Measurements from ENCODE around the gene BCAR1.
"Not testable (repeated sequence)": the region's sequence is repeated elsewhere in the genome, so short reads cannot be mapped to it uniquely, and the experiment has no call there.

The BCAR1 gene

DNA sequence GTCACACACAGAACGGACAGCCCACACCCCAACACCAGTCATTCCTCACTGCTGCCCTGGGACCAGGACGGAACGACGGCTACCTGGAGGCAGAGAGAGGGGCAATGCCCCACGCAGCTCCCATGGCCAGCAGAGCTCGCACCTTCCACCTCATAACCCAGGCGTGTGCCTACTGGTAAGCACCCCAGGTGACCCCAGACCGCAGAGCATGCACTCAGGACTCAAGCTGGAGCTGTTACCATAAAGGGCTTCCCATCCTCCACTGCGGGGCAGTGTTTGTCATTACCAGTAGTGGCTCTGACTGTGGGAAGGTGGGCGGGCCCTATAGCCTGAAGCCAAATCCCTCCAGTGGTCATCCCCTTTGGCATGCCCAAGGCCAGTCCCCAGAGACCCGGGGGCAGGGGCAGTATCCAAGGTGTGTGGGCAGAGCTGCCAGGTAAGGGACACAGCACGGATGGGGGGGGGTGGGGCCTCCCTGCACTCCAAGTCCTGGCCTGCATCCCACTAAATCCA, 4.7 kb upstream of the BCAR1 start:
- no peak for DNase-seq (ENCODE audit: low read depth in 2 of 2)

DNA sequence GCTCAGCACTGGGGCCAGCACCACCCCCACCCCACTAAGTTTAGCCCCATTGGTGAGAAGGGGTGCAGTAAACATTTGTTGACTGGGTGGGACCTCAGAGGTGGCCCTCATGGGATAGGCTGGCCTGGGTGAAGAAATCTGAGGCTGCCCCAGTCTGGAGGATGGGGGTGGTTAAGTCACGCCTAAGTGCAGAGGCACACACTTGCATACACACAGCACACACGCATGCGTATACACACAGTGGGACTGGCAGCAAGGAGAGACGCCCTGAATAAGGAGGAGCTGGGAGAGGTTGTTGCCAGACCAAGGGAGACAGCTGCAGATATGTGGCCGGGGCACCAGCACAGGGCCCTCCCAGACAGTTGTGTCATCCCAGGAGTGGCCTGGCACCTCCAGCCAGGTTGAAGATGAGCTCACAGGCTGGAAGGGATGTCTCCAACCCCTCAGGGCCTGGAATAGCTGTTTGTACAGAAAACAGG, 3.0 kb upstream of the BCAR1 start:
- no peak for DNase-seq (ENCODE audit: low read depth in 2 of 2)

DNA sequence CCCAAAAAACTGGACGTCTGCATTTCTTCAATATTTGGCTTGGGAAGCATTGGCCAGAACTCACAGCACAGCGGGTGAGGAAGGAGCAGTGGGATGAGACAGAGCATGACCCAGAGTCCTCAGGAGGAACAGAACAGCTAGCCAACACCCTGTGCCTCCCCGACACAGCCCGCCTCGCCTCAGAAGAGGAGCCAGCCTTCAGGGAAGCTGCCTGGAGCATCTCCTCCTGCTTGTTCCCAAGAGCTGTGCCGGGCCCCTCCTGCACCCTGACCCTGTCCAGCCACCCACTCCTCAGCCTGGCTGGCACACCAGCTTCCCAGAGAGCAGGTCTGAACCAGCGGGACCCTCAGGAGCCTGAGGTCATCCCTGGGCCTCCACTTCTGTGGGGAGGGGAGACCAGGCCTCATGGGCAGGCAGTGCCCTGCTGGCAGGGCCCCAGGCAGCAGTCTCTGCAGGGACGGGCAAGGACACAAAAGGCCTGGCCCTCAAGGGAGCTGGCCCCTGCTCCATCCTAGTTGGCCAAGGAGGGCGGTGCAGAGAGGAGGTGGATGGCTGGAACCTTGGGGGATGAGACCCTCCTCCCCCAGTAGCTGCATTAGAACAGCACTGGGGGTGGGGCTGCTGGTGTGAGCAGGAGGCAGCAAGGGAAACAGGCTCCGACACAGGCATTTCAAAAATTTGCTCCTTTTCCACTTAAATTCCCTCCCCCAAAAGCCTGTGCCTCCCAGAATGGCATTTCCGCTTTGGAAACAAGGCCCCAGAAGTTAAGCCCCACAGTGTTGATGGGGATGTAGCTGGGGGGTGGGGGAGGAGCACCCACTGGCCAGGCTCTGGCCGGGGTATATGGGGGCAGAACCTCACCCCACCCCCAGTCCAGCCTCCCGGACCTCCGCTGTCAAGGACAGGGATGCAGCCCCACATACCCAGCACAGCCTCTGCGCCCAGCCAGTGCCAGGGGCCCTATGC, 1.8 kb upstream of the BCAR1 start:
- no peak for DNase-seq (ENCODE audit: low read depth in 2 of 2)

DNA sequence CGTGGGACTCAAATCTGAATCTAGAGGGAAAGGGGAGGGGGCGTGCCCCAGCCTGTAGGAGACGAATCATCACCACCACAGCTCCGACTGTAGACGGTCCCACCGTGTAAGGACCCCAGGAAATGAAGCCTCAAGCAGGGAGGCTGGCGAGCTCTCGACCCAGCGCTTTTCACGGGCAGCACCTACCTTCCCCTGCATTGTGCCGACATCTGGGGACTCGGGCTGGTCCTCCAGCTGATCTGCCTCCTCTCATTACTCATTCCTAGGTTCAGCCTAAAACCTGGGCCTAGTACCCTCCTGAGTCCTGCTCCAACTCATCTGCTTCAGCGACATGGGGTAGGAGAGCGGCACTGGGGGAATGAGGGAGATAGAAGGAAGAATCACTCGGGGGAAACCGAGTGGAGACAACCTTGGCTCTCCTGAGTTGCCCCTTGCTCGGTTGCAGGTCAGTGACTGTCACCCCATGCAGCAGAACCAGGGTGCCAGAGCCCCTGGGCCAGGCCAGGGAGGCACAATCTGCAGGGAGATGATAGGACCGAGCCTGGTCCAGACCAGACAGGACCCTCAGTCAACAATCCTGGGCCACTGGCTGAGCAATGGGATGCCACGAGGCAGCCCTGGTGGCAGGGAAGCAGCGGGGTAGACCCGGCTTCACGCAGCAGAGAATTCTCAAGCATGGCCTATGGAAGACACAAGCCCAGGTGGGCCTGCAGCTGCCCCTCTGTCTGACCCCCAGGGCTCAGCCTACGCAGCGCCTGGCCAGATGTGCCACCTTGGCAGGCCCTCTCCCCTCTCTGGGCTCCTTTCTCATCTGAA, 833 bp upstream of the BCAR1 start:
- DNase-seq (ENCODE audit: low read depth in 2 of 2), result no peak

DNA sequence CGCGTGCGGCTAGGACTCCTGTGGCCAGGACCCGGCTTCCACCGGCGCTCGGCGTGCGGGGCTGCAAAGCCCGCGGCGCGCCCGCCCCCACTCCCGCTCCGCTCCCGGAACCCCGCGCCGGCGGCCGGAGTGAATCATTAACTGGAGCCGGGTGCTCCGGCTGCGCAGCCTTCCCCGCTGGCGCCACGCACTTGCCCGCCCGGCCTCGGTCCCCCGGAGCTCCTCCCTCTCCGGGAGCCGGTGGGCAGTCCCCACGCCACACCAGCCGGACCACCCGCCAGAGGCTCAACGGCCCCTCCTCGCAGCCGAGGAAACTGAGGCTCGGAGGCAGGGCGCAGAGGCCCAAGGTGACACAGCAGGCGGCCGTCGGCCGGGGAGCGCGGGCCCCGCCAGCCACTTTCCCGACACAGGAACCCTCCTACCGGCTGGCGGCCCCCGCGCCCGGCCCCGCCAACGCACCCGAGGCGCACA, 580 bp downstream of the BCAR1 start:
- no peak for DNase-seq (ENCODE audit: low read depth in 2 of 2)

DNA sequence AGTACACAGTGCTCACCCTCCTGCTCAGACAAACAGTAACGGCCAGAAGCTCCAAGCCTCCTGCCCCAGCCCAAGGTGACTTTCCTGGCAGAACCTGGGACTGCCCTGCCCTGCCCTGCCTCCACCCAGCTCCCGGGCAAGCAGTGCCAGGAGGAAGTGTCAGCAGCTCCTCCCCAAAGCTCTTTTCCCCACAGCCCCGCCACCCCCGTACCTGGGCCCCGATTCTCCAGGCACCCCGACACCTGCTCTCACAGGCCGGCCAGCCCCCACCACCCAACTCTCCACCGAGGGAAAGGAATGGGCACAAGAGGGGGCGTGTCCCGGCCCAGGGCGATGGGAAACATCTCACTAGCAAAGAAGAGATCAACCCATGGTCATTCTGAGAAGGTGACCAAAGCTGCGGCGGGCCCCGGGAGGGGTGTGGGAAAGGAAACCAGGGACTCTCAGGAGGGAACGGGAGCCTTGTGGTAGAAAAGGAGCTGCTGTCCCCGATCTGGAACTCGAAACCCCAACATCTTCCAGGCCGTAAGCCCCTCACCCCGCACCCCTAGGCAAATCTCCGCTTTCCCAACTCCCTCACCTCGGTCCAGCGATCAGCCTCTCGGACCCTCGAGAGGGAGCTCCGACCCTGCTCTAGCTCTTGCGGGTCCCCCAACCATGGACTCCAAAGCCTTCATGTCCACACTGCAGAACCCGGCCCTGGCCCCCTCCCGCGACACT, 1.2 kb downstream of the BCAR1 start:
- DNase-seq (ENCODE audit: low read depth in 2 of 2), result no peak

DNA sequence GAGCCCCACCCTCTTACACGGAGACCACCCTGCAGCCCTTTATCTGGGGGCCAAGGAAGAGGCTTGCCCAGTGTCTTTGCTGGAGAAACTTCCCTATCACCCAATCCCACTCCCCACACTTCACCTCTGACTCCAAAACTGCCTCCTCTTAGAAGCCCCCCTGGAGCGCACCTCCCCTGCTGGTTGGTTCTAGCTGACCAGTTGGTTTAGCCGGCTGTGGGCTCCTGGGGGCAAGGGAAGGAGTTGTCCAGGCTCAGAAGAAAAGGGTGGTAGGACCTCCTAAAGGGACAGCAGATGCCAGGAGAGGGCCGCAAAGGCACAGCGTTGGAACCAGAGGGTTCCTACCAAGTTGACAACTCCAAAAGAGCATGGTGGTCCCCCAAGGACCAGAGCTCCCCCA, 2.0 kb downstream of the BCAR1 start:
- no peak for DNase-seq (ENCODE audit: low read depth in 2 of 2)

DNA sequence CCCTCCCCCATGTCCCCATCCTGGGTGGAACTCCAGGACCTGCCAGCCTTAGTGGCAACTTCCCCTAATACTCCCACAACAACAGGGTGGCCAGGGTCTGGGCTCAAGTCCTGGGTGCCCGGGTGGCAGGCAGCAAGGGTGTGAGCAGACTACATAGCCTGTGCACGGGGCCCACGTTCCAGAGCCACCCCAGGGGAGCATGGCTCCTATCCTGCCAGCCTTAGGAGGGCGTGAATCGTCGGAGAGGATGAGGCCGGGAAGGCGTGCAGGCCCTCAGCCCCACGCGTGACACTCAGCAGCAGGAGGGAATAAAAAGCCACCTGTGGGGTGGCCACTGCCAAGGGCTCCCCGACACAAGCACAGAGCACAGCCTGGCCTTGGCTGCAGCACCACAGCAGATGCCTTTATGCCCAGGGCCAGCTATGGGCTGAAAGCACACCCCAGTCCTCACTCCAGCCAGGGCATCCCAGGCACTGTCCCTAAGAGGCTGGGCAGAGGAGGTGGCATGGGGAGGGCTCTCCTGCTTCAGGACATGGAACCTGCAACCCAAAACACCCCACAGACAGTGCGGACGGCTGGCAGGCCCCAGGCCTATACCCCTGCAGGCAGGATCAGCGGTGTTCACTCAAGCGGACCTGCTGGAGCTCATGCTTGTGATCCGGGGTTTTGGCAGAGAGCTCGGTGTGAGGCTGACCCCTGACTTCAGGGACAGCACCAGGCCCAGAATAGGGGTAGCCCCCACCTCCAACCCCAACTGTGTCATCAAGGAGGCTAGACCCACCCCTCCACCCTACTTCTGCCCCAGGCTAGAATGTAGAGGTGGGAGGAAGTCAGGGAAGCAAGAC, 2.7 kb downstream of the BCAR1 start:
- no peak for DNase-seq (ENCODE audit: low read depth in 2 of 2)

DNA sequence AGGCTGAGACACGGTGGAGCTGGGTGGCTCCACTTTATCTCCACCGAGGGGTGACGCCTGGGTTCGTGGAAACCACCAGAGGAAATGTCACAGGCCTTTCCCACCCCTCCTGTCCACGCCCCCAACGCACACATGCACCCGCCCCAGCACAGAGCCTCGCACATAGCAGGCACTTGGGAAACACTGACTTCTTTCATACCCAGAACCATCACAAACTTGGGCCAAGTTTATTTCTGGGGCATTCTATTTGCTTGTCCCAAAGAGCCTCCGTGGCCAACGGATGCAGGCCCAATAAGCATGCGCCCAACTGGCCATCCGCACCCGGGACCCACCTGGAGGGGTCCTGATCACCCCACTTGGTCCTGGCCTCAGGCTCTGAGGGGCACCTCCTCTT, 3.3 kb downstream of the BCAR1 start:
- no peak for DNase-seq (ENCODE audit: low read depth in 2 of 2)

DNA sequence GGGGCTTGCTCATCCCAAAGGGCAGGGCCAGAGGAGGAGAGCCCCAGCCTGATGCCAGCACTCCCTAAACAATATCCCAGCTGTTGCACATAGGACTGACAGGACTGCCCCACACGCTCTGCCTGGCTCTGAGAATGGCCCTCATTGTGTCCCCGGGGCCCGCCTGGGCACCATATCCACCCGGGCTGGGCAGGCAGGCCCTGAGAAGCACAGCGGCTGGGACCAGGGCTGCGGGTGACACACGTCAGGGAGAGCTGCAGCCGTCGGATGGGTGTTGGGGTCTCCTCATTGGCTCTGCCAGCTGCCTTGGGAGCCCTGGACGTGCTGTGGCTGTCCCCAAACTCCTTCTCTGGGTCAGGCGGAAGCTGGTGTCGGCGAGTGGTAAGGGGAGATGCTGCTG, 4.2 kb downstream of the BCAR1 start:
- no peak for DNase-seq (ENCODE audit: low read depth in 2 of 2)

DNA sequence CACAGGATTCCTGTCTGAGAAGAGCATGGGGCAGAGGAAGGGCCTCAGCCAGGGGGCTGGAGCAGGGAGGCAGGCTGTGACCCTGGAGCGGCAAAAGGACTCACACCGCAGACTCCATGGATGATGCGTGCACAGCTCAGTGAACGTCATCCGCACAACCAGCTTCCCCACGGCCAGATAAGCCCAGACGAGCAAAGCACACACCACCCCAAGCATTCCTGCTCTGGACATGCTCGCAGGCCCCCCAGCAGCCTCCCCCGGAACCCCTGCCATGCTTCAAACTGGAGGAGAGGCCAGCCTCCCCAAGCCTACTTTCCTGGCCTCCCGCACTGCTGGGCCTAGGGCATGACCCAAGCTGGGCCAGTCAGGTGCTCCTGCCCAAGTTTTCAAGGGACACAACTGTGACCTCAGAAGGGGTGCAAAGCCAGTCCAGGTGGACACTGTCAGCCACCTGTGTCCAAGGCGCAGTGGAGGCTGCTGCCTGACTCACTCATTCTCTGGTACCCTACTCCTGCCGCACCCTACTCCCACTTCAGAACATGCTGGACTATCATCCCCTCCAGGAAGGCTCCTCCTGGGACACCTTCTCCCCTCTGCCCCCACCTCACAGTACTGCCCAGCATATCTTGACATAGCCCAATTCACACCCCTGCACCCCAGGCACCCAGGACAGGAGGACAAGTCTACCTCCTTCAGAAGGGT, 4.8 kb downstream of the BCAR1 start:
- no peak for DNase-seq (ENCODE audit: low read depth in 2 of 2)

DNA sequence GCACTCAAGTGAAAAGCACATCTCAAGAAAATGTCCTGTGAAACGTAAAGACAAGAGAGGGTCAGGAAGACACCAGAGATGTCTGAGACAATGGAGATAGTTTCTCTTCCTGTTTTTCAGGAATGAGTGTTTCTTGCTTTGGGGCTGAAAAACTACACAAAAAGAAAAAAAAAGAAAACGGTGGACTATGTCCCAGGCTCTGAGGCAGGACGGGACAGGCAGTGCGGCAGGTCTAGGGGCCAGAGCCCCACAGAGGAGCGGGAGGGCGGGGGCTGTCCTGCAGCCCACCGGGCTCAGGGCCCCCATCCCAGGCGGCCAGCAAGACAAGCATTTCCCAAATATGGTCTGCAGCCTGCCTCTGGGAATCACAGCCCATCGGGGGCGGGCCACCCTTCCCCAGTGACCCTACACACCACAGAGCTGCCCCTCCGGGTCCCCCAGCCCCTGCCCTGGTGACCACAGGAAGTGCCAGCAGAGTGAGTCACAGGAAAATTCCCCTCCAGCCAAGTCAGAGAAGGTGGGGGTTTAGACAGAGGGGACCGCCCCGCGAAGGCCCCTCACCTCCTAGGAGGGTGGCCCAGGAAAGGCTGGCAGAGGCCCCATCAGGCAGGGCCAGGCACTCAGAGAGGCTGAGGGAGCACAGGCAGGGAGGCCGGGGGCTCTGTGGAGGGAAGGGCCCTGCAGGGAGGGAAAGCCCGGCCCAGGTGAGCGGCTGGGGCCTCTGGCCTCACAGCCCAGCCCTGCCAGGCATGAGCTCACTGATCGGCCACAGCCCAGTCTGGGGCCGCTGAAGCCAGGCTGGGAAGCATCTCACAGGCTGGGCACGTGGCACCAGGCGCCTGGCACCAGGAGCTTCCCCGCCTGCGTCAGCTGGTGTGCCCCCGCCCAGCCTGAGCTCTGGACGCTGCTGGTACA, 6.3 kb downstream of the BCAR1 start:
- DNase-seq (ENCODE audit: low read depth in 2 of 2), result no peak

DNA sequence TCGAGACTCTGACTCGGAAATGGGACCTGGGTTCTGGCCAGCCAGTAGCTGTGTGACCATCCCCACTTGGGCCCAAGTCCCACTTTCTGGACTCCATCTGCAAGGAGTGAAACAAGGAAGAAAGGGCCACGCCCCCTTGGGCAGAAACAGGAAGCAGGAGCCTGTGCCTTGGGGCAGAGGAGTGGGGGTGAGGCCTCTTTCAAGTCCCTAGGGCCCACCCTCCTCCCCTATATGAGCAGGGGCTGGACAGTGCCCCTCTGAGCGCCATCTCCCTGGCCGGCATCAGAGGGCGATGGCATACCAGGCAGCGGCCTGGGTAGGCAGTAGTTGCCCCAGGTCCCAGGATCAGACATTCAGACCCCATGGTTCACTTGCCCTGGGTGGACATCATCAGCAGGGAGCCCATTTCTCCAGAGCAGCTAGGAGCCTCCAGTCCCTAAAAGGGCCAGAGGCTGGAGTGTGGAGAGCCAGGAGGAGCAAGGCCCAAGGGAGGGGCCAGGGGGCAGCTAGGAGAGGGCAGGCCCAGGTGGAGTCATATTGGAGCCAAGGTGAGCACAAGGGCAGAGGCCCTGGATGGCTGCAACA, 7.1 kb downstream of the BCAR1 start:
- DNase-seq (ENCODE audit: low read depth in 2 of 2), result no peak

DNA sequence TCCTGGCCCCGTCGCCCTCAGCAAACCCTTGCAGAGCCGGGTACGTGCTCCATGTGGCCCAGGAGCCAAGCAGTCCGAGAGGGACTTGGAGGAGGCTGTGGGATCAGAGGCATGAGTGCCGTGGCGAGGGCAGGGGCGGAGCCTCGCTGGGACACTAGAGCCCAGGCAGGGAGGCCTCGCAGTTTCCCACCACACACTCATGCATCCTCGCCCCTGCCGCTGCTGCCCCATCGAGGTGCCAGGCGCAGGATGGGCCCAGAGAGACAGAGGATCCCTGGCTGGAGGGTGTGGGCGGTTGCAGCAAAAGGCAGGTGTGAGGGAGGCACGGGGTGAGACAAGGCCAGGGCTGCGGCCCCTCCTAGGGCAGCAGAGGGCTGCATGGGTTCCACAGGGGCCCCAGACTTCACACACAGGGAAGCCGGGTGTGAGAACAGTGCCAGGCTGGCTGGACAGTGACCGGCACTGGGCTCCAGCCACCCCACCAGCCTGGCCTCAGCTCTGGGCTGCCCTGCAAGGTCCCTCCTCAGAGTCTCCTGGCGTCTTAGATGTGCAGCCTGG, 7.7 kb downstream of the BCAR1 start:
- no peak for DNase-seq (ENCODE audit: low read depth in 2 of 2)

DNA sequence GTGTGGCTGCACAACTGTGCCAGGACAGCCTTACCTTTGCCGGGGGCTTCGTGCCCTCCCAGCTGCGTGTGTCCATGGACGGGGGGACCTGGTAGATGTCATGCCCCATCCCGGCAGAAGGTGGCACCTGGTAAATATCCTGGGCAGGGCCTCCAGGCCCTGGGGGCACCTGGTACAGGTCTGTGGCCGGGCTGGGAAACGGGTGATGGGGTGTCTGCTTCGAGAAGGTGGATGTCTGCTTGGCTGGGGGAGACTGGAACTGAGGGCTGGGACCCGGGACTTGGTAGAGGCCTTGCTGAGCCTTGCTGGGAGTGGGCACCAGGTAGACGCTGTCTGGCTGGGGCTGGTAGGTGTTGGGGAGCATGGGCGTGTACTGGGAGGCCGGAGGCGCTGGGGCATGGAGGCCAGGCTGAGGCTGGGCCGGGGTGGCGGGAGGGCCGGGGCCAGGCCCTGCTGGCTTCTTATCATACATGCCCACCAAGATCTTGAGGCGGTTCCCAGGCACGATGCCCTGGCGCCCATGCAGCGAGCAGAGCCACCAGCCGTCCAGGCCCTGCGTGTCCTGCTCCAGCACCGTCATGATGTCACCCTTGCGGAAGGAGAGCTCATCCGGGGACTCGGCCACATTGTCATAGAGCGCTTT, 8.9 kb downstream of the BCAR1 start:
- DNase-seq (ENCODE audit: low read depth in 2 of 2), result not testable (repeated sequence)

DNA sequence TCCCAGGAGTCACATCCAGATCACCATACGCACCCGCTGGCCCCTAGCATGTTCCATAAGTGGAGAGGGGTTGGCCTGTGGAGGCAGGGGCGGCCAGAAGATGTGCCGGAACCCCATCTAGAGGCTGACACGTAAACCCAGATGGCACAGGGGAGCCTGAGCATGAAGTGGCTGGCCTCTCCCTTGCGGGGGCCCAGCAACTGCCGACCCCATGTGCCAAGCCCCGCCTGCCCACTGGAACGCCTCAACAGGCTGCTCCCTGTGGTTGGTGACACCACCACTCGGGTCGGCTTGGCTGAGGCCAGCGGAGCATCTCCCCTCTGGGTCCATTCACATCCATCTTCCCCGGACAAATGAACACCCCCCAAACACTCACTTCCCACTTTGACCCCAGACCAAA, 9.5 kb downstream of the BCAR1 start:
- DNase-seq (ENCODE audit: low read depth in 2 of 2), result no peak

DNA sequence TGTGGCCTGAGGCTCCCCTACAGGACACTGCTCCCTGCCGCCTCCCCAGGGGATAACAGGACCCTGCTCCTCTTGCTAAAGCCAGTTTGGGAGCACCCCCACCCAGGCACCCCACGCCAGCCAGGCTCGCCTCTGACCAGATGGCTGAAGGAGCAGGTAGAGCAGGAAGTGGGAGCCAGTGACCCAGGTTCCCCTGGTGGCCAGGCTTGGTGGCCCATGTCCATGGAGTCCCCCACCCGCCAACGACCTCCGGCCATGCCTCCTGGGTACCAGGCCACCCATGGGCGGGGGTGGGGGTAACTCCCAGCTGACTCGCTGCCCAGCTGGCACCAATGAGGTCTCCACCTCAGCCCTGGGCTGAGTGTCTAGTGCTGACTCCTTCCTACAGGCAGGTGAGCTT, 10.0 kb downstream of the BCAR1 start:
- no peak for DNase-seq (ENCODE audit: low read depth in 2 of 2)

DNA sequence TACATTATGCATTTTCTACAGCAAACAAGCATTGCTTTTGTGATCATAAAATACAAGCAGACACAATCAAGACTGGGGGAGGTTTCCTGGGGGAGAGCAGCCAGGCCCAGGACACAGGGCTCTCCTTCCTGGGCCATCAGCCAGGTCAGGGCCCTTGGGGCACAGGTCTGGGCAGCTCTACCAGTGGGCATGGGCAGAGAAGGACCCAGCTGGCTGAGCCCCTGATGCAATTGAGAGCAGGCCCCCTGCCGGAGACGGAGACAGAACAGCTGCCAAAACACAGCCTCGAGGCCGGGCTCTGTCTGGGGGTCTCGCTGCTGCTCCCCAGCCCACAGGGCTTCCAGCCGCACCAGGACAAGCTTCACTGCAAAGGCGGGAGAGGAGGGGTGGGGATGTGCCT, 10.8 kb downstream of the BCAR1 start:
- DNase-seq (ENCODE audit: low read depth in 2 of 2), result not testable (repeated sequence)

Data from activated CD4-positive, alpha-beta T cell treated with anti-CD3 and anti-CD28 coated beads for 24 hours (primary cell).